H1 (cell line): ENCODE data around the gene MORF4L1. TPM values are rescaled to one million over a fixed set of nuclear protein-coding genes. Genes with fewer than 3 reads are reported as not detected.

Source experiments
- ASH2L ChIP-seq: fragments of 200-600, 300-600 bp; sonication (generic); IDR thresholded peaks from one replicate; pipeline ENCODE4 v1.7.1; 2017; ENCODE audit warnings: low read length
- POLR2AphosphoS5 ChIP-seq: IDR thresholded peaks from 2 replicates; pipeline ENCODE4 v1.6.1; 2011; ENCODE audit warnings: low read depth, low read length
- TEAD4 ChIP-seq: IDR thresholded peaks from 2 replicates; pipeline ENCODE4 v1.6.1; 2012; ENCODE audit warnings: low read depth, low read length, inconsistent platforms, mixed read lengths
- polyA plus RNA-seq, 7 experiments: library from polyadenylated mRNA; depleted of rRNA in 3 of 7; stranded (reverse) in 5 of 7; unstranded in 2 of 7; fragments of >200 nt in 5 of 7; fragments of 200-250 nt in 2 of 7; gene quantifications; 1 replicate in 5 of 7; 2 replicates in 1 of 7; 4 replicates in 1 of 7; pipeline versions ENCODE4 v1.2.1 to v1.2.3, GENCODE V29; 2011 to 2013; ENCODE audit warnings: missing spikeins in 2 of 7, mixed read lengths in 2 of 7
- total RNA-seq: library from RNA; stranded (reverse); fragmentation: NEBNext Ultra II Directional; extraction: Animal tissue kit (Norgen Biotek cat#: 25700); gene quantifications from 2 replicates; pipeline ENCODE4 v1.2.1, GENCODE V29; 2021
- TF ChIP-seq, protein P1 (sequence below): IDR thresholded peaks from 2 replicates; pipeline ENCODE4 v1.6.1; 2012; ENCODE audit warnings: inconsistent platforms
- TF ChIP-seq, protein P2 (sequence below), 3 experiments: IDR thresholded peaks; 1 replicate in 2 of 3; 2 replicates in 1 of 3; pipeline versions ENCODE4 v1.5.1 to v1.6.1; 2011; ENCODE audit warnings: low read length in 3 of 3, mild to moderate bottlenecking in 3 of 3, inconsistent platforms in 2 of 3, low read depth in 1 of 3, moderate library complexity in 1 of 3; ENCODE audit not compliant: insufficient read depth in 1 of 3; ENCODE audit errors: control extremely low read depth in 1 of 3
- TF ChIP-seq, protein P3 (sequence below): IDR thresholded peaks from 2 replicates; pipeline ENCODE4 v1.6.1; 2012; ENCODE audit warnings: low read length, inconsistent platforms

The MORF4L1 gene
- total and polyA plus RNA-seq, 2 of the 8 experiments (the other 6 are each of a cell fraction or from before 2014, with no cell fraction given): 260 to 533 TPM

DNA sequence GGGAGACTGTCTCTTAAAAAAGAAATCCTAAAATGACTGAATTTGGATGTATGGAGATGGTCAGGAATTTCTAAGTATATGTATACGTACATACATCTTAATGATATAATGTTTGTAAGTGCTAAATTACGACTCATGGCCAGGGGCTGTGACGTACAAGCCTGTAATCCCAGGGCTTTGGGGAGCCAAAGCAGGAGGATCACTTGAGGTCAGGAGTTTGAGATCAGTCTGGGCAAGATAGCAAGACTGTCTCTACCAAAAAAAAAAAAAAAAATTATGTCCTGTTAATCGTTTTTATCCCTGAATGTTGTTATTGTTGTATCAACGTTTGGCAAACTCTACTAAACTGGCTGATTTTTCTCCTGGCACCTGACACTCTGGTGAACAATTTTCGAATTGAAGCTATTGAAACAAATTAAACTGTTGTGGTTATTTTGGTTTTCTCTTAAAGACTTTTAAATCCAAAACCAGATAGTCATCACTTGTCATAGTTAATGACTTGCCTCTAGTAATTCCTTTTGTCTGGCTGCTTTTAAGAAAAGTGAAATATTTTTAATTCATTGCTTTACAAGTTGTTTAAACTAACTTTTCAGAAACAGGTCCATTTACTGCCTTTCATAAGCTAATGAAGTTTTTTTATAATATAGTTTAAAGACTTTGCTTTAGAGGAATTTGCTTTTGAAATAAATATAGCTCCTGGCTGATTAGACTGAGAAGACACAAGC is 7.0 kb downstream of the MORF4L1 start (continued):
- no peak for TF ChIP-seq POLR2AphosphoS5
- no peak for TF ChIP-seq ASH2L
- TF ChIP-seq, protein P1, sequence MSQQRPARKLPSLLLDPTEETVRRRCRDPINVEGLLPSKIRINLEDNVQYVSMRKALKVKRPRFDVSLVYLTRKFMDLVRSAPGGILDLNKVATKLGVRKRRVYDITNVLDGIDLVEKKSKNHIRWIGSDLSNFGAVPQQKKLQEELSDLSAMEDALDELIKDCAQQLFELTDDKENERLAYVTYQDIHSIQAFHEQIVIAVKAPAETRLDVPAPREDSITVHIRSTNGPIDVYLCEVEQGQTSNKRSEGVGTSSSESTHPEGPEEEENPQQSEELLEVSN: no peak
- TF ChIP-seq TEAD4: no peak
- TF ChIP-seq, protein P2, sequence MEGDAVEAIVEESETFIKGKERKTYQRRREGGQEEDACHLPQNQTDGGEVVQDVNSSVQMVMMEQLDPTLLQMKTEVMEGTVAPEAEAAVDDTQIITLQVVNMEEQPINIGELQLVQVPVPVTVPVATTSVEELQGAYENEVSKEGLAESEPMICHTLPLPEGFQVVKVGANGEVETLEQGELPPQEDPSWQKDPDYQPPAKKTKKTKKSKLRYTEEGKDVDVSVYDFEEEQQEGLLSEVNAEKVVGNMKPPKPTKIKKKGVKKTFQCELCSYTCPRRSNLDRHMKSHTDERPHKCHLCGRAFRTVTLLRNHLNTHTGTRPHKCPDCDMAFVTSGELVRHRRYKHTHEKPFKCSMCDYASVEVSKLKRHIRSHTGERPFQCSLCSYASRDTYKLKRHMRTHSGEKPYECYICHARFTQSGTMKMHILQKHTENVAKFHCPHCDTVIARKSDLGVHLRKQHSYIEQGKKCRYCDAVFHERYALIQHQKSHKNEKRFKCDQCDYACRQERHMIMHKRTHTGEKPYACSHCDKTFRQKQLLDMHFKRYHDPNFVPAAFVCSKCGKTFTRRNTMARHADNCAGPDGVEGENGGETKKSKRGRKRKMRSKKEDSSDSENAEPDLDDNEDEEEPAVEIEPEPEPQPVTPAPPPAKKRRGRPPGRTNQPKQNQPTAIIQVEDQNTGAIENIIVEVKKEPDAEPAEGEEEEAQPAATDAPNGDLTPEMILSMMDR (IDR thresholded peaks at IDR 0.05; ENCODE audit: control extremely low read depth in 1 of 3, insufficient read depth in 1 of 3, low read depth in 1 of 3, low read length in 3 of 3): no peak
- TF ChIP-seq, protein P3, sequence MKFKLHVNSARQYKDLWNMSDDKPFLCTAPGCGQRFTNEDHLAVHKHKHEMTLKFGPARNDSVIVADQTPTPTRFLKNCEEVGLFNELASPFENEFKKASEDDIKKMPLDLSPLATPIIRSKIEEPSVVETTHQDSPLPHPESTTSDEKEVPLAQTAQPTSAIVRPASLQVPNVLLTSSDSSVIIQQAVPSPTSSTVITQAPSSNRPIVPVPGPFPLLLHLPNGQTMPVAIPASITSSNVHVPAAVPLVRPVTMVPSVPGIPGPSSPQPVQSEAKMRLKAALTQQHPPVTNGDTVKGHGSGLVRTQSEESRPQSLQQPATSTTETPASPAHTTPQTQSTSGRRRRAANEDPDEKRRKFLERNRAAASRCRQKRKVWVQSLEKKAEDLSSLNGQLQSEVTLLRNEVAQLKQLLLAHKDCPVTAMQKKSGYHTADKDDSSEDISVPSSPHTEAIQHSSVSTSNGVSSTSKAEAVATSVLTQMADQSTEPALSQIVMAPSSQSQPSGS: no peak
